Ovary (tissue), 3 donors: ENCODE measurements around the gene TMEM212.

Experiments
- CTCF ChIP-seq, 3 donors: fragments of 450-650 bp in 2 of 3; fragments of 200-600 bp in 1 of 3; IDR thresholded peaks; one replicate each; pipeline versions ENCODE4 v1.5.1 to v1.8.0; 2016 to 2022; ENCODE audit warnings: antibody characterized with exemption in 3 of 3, mild to moderate bottlenecking in 1 of 3
- EP300 ChIP-seq: sonication (generic); formaldehyde crosslinking; IDR thresholded peaks from one replicate; pipeline ENCODE4 v1.6.1; 2017; ENCODE audit warnings: antibody characterized with exemption
- POLR2A ChIP-seq: fragments of 450-650 bp; IDR thresholded peaks from one replicate; pipeline ENCODE4 v1.6.1; 2017; ENCODE audit warnings: antibody characterized with exemption, mild to moderate bottlenecking, moderate library complexity
- donor health status: DM: no; HTN: no; CAD: no.

GRCh38 chr3:171863920-171864319 is 20.8 kb downstream of the TMEM212 start:
- no peak for TF ChIP-seq POLR2A
- no peak for TF ChIP-seq EP300
- no peak for TF ChIP-seq CTCF (IDR thresholded peaks at IDR 0.05)
